ENCODE data around the gene SPATA7.

DNA sequence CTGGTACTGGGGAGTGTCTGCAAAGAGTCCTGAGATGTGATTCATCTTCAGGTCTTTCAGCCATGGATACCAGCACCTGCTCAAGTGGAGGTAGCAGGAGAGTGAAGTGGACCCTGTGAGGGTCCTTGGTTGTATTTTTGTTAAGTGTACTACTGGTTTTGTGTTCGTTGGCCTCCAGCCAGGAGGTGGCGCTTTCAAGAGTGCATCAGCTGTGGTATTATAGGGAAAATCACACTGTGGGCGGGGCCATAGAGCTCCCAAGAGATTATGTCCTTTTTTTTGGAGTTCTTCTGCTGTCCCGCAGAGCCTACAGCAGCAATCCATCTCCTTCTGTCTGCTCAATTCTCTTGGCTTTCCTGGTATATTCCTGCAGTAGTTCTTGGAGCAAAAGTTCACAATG, 66.8 kb downstream of the SPATA7 start:
- TF ChIP-seq POLR2A (IDR thresholded peaks at IDR 0.05; ENCODE audit: low read length) (no peak), GATA1 (IDR thresholded peaks at IDR 0.05; ENCODE audit: low read depth, low read length) (no peak)

All from erythroblast (primary cell).